ENCODE measurements around the gene JMJD6. TPM values are rescaled to one million over a fixed set of nuclear protein-coding genes. Genes with fewer than 3 reads are reported as not detected.
"Not testable (repeated sequence)": the region's sequence is repeated elsewhere in the genome, so short reads cannot be mapped to it uniquely, and the experiment has no call there.

Gene JMJD6
- total and polyA plus RNA-seq, 10 donors: 21.2 to 54.3 (median 35.7) TPM

- Histone ChIP-seq H3K36me3 (peaks cover 0 to 36% (median 13%) of the 10 kb centered on the region in 6 donors), H3K4me1 (peaks cover 25 to 88% (median 58%) of the 10 kb centered on the region in 6 donors), H3K9me3 (no peaks in the 10 kb centered on the region), H3K27ac (peak within 1 kb of the TSS; percentile 59 to 91 (median 85)), H3K4me3 (peak within 1 kb of the TSS; percentile 27 to 69 (median 54)), H3K27me3 (replicated peaks in 1 of 7) (peaks cover 0 to 5% (median 0%) of the 10 kb centered on the region in 7 donors)
- 7 to 38% (median 15%) methylated on average over 14 to 55 of the region's 56 CpGs for WGBS, 5 donors
- intact Hi-C loops (cut with DNase I; ENCODE audit: low total_unique reads): no loop called here
- DNase-seq: peak; percentile 90
- TF ChIP-seq POLR2A (IDR thresholded peaks at IDR 0.05) (no peak), CTCF (IDR thresholded peaks at IDR 0.05 in 8 of 11, conservative IDR thresholded peaks at IDR 0.05 in 3 of 11) (no peak), POLR2AphosphoS5 (IDR thresholded peaks at IDR 0.05) (peak; percentile 40 to 76 (median 71))
Measured at GRCh38 chr17:76710863-76711611, 15.4 kb downstream of the JMJD6 start, which contains the start of gene MXRA7. Gene MXRA7 (minus strand): TSS chr17:76710965. CDS start chr17:76710946, 19 bp downstream.

GRCh38 chr17:76709951-76710862 is 16.2 kb downstream of the JMJD6 start:
- intact Hi-C loops (cut with DNase I; ENCODE audit: low total_unique reads); H3K27me3 ChIP-seq (replicated peaks in 1 of 7): not testable (repeated sequence)
- peak; percentile 81 for DNase-seq

GRCh38 chr17:76709077-76709950 is 17.1 kb downstream of the JMJD6 start:
- Histone ChIP-seq H3K9me3 (no peaks in the 10 kb centered on the region), H3K36me3 (peaks cover 0 to 22% (median 10%) of the 10 kb centered on the region in 6 donors), H3K4me3 (peak overlapping the region; percentile 22 to 69 (median 54)), H3K27me3 (replicated peaks in 1 of 7) (peaks cover 0 to 5% (median 0%) of the 10 kb centered on the region in 7 donors), H3K4me1 (peaks cover 12 to 74% (median 47%) of the 10 kb centered on the region in 6 donors), H3K27ac (peak overlapping the region; percentile 59 to 91 (median 85))
- 63 to 77% (median 67%) methylated on average over 14 to 29 of the region's 29 CpGs for WGBS, 5 donors
- no peak for DNase-seq
- intact Hi-C loops (cut with DNase I; ENCODE audit: low total_unique reads): no loop called here
- peak; percentile 53 to 74 (median 64) for TF ChIP-seq POLR2AphosphoS5 (IDR thresholded peaks at IDR 0.05)
- TF ChIP-seq CTCF (IDR thresholded peaks at IDR 0.05 in 8 of 11, conservative IDR thresholded peaks at IDR 0.05 in 3 of 11): no peak

More at GRCh38 chr17:76709951-76710862, 16.2 kb downstream of the JMJD6 start:
- WGBS, 5 donors: 9 to 30% (median 14%) methylated on average over 14 to 50 of the region's 79 CpGs
- H3K4me3 ChIP-seq: peak overlapping the region; percentile 22 to 69 (median 54)
- not testable (repeated sequence) for H3K9me3 ChIP-seq
- peak in 2 of 3 donors; percentile 24 to 42 for TF ChIP-seq POLR2AphosphoS5 (IDR thresholded peaks at IDR 0.05)
- peaks cover 20 to 80% (median 53%) of the 10 kb centered on the region in 6 donors for H3K4me1 ChIP-seq
- peak overlapping the region; percentile 59 to 91 (median 85) for H3K27ac ChIP-seq
- H3K36me3 ChIP-seq: peaks cover 0 to 27% (median 11%) of the 10 kb centered on the region in 6 donors
